HAP-1 (cell line): ENCODE results near the gene ZNF775.

Experiments used
- DNase-seq, 2 experiments: peaks; one replicate each; pipeline ENCODE4 v3.0.0-alpha.2; 2016 to 2020; ENCODE audit warnings: low spot score in 2 of 2
- H3K27me3 ChIP-seq: fragments of 250-450 bp; sonication (Bioruptor Pico); 2 replicates; pipeline ENCODE4 v1.5.1; 2020; ENCODE audit warnings: low read depth, mild to moderate bottlenecking, moderate library complexity
- H3K36me3 ChIP-seq: fragments of 250-450 bp; sonication (Bioruptor Pico); replicated peaks from 2 replicates; pipeline ENCODE4 v1.5.1; 2020; ENCODE audit warnings: mild to moderate bottlenecking
- H3K4me1 ChIP-seq: fragments of 250-450 bp; sonication (Bioruptor Pico); 2 replicates; pipeline ENCODE4 v1.5.1; 2020; ENCODE audit warnings: mild to moderate bottlenecking
- H3K4me3 ChIP-seq: fragments of 250-450 bp; sonication (Bioruptor Pico); 2 replicates; pipeline ENCODE4 v1.5.1; 2020; ENCODE audit warnings: mild to moderate bottlenecking, moderate library complexity
- H3K9me3 ChIP-seq: fragments of 250-450 bp; sonication (Bioruptor Pico); 2 replicates; pipeline ENCODE4 v1.5.1; 2020; ENCODE audit warnings: mild to moderate bottlenecking, moderate library complexity
- in situ Hi-C: fragments of 300-500 bp; cut with MboI; formaldehyde crosslinking; loops from 3 replicates; pipeline ENCODE4 v1.14.3; 2020; ENCODE audit warnings: low sequenced_read_pairs, inconsistent platforms, mixed read lengths

The ZNF775 gene

DNA sequence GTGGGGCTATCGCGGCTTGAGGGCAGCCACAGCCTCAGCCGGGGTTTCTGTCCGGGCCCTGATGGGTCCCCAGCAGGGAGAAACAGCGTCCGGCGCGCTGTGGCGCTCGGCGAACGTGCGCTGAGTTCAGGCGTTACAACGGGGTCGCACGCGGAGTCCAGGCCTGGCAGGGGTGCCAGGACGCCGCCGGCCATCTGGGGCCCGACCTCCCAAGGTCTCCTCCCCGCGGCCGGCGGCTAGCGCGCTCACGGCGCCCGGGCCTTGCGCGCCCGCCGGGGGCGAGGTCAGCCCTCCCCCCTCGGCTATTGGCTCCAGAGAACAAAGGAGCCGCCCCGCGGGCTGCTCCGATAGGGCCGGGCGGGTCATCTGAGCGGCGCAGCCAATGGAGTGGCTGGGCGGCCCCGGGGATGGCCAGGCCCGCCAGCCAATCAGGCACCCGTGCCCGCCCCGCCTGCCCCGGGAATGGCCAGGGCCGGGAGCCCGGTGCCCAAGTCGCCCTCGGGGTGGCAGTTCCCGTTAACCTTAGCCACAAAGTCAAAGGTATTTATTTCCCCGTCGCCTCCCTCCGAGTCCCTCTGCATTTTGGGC is at the start of gene ZNF775:
Gene ZNF775, plus strand, starts transcription at position 478 of the 588 bp plus-strand sequence. CDS start 9,141 bp downstream, outside the sequence.
- peak; percentile 94 to 95 for DNase-seq
- peaks cover 6% of the 10 kb centered on the region for H3K36me3 ChIP-seq
- H3K27me3 ChIP-seq, result no peaks in the 10 kb centered on the region
- H3K9me3 ChIP-seq, result no peaks in the 10 kb centered on the region
- in situ Hi-C loops, result no loop called here
- H3K4me1 ChIP-seq, result peaks cover 24% of the 10 kb centered on the region
- peak within 1 kb of the TSS; percentile 61 for H3K4me3 ChIP-seq

DNA sequence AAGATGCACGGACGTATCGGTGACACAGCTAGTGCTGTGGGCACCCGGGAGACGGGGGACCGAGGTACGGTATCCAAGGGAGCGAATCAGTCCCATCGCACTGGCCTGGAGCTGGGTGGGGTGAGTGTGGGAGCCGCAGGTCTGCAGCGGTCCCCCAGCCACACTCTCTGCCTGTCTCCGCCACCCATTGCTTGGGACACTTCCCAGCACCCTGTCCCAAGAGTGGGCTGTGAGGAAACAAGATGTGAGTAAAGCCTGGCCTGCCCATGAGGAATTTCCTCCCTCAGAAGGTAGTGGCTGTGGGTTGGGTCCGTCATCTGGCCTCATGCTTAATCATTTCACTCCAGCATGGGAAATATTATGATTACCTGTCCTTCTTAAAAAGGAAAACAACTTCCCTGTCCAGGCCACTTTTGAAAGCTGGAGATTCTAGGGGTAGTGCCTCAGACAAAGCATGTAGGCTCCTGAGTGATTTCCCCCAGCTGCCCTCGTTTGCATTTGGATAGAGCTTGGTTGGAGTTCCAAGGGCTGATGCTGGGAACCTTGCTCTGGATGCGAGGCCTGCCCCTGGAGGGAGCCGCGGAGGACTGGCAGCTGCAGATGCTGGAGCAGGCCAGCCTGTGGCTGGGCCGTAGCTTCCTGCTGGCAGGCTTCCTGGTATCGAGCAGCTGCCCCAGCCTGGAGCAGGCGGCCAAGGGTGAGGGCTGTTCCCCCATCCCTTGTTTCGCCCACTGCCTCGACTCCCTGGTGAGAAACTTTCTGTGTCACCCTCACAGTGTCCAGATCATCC is 49.6 kb upstream of the ZNF775 start:
- no peak for DNase-seq

DNA sequence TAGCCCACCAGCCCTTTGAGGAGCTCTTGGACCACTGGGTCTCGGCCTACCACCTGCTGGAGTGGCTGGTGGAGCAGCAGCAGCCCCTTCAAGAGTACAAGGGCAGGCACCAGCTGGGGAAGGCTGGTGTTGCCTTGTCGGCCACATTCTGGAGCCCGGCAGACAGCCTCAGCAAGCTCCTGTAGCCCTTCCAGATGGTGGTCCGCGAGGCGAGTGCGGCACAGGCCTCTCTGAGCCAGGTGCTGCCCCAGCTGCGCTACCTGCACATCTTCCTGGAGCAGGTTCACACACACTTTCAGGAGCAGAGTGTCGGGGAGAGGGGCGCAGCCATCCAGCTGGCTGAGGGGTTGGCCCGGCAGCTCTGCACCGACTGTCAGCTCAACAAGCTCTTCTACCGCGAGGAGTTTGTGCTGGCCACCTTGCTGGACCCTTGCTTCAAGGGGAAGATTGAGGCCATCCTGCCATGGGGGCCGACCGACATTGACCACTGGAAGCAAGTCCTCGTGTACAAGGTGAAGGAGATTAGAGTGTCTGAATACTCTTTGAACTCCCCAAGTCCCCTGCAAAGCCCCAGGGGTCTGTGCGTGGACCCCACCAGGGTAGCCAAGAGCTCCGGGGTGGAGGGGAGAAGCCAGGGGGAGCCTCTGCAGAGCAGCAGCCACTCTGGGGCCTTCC is 48.8 kb upstream of the ZNF775 start:
- no peak for DNase-seq
- no peaks in the 10 kb centered on the region for H3K36me3 ChIP-seq
- in situ Hi-C loops, result no loop called here
- H3K9me3 ChIP-seq, result no peaks in the 10 kb centered on the region
- H3K4me1 ChIP-seq, result no peaks in the 10 kb centered on the region
- no peak overlapping the region for H3K4me3 ChIP-seq
- H3K27me3 ChIP-seq, result no peaks in the 10 kb centered on the region

More for the DNA sequence above, 49.6 kb upstream of the ZNF775 start:
- Histone ChIP-seq H3K4me3 (no peak overlapping the region), H3K27me3 (no peaks in the 10 kb centered on the region), H3K9me3 (no peaks in the 10 kb centered on the region), H3K4me1 (no peaks in the 10 kb centered on the region), H3K36me3 (no peaks in the 10 kb centered on the region)
- in situ Hi-C loops, result no loop called here

DNA sequence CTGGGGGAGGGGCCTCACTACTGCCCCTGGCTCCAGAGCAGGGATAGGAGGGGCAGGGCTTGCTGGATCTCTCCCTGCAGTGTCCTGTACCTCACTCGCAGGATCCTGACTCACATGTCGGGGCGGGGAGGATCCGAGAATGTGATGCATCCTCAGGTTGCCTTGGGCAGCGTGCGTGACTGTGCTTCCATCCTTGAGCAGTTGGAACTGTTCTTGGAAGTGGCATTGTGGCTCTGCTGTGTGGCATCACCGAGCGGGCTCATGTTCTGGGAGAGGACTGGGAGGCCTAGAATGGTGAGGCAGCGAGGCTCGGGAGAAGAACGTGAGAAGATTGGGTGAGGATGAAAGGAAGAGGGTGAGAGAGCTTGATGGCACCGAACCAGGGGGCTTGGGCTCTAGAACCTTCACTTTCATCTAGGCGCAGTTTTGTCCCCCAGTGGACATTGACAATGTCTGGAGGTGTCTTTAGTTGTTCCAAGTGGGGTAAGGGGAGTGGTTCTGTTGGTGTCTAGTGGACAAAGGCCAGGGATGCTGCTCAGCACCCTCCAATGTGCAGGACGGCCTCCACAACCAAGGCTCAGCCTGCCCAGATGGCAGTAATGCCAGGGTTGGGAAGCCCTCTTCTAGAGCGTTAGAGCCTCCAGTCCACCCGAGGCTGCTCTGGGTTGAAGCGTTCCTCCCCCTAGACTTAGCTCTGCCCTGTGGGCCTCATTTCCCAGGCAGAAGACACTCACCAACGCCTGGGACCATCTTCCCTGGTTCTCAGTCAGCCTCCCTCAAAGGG is 46.1 kb upstream of the ZNF775 start:
- Histone ChIP-seq H3K27me3 (no peaks in the 10 kb centered on the region), H3K36me3 (no peaks in the 10 kb centered on the region), H3K4me3 (no peak overlapping the region), H3K4me1 (no peaks in the 10 kb centered on the region), H3K9me3 (no peaks in the 10 kb centered on the region)
- DNase-seq, result no peak
- in situ Hi-C loops, result no loop called here

DNA sequence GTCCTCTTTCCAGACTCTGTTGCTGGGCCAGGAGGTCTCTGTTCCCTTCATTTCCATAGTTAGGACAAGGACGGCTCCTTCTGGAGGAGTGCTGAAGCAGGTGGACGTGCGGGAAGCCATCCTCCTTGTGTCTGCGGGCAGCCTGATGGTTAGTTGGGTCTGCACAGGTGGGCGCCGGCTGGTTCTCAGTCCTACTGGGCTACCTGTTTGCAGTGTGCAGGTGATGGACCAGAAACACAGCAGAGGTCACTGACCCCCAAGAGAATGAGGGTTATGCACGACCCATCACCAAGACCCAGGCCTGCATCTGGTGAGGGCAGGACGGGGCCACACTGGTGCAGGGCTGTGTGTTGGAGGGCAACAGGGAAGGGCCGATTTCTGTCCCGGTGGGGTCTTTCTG is 45.5 kb upstream of the ZNF775 start:
- Histone ChIP-seq H3K27me3 (no peaks in the 10 kb centered on the region), H3K36me3 (no peaks in the 10 kb centered on the region), H3K4me3 (no peak overlapping the region), H3K4me1 (no peaks in the 10 kb centered on the region), H3K9me3 (no peaks in the 10 kb centered on the region)
- in situ Hi-C loops, result no loop called here
- DNase-seq, result no peak

DNA sequence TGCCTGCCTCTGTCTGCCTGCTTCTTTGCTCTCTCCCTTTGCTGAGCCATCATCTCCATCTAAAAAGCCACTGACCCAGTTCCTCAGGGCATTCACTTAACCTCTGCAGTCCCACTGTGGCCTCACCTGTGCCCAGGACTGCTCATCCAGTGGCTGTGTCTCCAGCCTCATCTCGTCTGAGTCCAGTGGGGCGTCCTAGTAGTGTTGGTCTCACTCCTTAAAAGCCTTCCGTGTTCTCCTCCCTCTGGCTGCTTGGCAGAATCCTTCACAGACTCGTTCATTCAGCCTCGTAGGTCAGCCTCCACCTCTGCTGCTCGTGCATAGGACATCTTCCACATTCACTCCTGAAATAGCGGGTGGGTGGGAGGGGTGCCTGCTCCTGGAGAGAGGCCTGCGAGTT is 45.0 kb upstream of the ZNF775 start:
- DNase-seq, result no peak
- in situ Hi-C loops, result no loop called here
- Histone ChIP-seq H3K27me3 (no peaks in the 10 kb centered on the region), H3K4me1 (no peaks in the 10 kb centered on the region), H3K4me3 (no peak overlapping the region), H3K36me3 (no peaks in the 10 kb centered on the region), H3K9me3 (no peaks in the 10 kb centered on the region)

DNA sequence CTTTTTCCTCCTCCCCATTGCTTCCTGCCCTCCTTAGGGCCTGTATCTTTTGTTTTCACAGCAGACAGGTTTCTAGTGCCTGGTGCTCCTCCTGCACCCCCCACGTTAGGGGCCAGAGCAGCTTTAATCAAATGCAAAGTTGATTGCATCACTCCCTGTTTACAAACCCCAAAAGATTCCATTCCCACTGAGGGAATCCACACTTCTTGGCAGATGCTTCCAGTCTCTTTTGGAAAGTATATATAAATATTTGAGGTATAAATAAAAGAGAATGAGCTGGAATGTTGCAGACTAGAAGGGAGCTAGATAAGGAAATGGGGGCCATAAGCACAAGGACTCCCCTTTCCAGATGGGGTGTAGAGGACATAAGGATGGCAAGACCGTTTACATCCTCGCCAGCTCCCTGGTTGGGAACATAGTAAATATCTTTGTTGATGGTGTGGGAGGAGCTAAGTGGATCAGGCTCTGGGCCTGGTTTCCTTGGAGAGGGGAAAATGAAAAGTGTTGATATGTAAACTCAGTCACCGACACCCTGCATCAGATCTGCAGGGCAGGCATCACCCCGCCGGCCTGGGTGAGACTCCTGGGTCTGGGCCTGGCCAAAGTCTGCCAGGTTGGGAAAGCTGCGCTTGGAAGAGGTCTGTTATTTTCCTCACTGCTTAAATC is 43.9 kb upstream of the ZNF775 start:
- no peak overlapping the region for H3K4me3 ChIP-seq
- in situ Hi-C loops, result no loop called here
- H3K27me3 ChIP-seq, result no peaks in the 10 kb centered on the region
- no peaks in the 10 kb centered on the region for H3K4me1 ChIP-seq
- no peaks in the 10 kb centered on the region for H3K36me3 ChIP-seq
- no peaks in the 10 kb centered on the region for H3K9me3 ChIP-seq
- no peak for DNase-seq

DNA sequence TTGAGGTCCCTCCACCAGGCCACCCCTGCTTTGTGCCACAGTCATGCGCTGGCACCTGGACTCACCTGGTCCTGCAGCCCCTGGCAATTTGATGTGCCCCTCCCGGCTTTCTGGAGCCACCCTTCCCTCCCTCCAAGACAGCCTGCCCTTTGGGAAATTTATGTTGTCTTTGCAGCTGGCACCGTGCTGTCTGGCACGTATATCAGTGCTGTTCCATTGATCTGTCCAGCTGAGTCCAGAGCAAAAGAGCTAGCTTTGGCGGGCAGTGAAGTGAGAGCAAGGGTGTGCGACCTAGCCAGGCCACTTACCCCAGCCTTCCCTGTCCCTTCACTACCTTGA is 43.4 kb upstream of the ZNF775 start:
- no peak for DNase-seq
- Histone ChIP-seq H3K9me3 (no peaks in the 10 kb centered on the region), H3K36me3 (no peaks in the 10 kb centered on the region), H3K4me3 (no peak overlapping the region), H3K27me3 (no peaks in the 10 kb centered on the region), H3K4me1 (no peaks in the 10 kb centered on the region)
- in situ Hi-C loops, result no loop called here

DNA sequence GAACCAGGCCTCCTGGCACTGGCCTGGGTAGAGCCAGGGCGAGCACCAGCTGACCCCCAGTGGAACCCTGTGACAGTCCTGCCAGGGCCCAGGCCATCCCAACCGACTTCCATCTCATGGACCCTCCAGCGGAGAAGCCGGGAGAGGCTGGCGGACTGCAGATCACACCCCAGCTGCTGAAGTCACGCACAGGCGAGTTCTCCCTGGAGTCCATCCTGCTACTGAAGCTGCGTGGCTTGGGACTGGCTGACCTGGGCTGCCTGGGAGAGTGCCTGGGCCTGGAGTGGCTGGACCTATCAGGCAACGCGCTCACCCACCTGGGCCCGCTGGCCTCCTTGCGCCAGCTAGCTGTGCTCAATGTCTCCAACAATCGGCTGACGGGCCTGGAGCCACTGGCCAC is 42.4 kb upstream of the ZNF775 start:
- no peaks in the 10 kb centered on the region for H3K4me1 ChIP-seq
- no peaks in the 10 kb centered on the region for H3K36me3 ChIP-seq
- no peaks in the 10 kb centered on the region for H3K27me3 ChIP-seq
- no peaks in the 10 kb centered on the region for H3K9me3 ChIP-seq
- no peak overlapping the region for H3K4me3 ChIP-seq
- DNase-seq, result no peak
- in situ Hi-C loops, result no loop called here

DNA sequence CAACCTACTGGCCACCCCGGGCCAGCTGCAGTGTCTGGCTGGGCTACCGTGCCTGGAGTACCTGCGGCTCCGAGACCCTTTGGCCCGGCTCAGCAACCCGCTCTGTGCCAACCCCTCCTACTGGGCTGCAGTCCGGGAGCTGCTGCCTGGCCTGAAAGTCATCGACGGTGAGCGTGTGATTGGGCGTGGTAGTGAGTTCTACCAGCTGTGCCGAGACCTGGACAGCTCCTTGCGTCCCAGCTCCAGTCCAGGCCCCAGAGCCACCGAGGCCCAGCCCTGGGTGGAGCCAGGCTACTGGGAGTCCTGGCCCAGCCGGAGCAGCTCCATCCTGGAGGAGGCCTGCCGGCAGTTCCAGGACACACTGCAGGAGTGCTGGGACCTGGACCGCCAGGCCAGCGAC is 42.0 kb upstream of the ZNF775 start:
- Histone ChIP-seq H3K4me1 (no peaks in the 10 kb centered on the region), H3K9me3 (no peaks in the 10 kb centered on the region)

DNA sequence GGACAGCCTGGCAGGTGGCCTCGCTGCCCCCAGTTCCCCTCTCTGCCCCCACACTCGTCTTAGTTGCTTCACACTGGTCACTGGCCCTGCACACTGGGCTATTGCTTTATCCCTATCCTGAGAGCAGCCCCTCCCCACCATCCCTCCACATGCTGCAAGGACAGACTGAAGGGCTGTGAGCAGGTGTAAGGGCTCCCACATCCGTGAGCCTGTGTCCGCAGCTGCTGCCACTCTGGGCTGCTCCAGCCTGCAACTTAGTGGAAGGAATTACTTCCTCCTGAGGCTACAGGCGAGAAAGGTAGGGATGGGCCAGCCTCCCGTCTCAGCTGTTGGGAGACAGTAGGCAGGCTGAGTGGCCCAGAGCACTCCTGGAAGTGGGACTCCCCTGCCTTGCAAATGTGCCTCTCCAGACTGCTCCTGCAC is 41.5 kb upstream of the ZNF775 start:
- Histone ChIP-seq H3K9me3 (no peaks in the 10 kb centered on the region), H3K4me3 (no peak overlapping the region), H3K27me3 (no peaks in the 10 kb centered on the region), H3K4me1 (no peaks in the 10 kb centered on the region), H3K36me3 (no peaks in the 10 kb centered on the region)
- no peak for DNase-seq
- in situ Hi-C loops, result no loop called here

More for the DNA sequence above, 42.0 kb upstream of the ZNF775 start:
- H3K27me3 ChIP-seq, result no peaks in the 10 kb centered on the region
- H3K36me3 ChIP-seq, result no peaks in the 10 kb centered on the region
- no peak for DNase-seq
- in situ Hi-C loops, result no loop called here
- no peak overlapping the region for H3K4me3 ChIP-seq

DNA sequence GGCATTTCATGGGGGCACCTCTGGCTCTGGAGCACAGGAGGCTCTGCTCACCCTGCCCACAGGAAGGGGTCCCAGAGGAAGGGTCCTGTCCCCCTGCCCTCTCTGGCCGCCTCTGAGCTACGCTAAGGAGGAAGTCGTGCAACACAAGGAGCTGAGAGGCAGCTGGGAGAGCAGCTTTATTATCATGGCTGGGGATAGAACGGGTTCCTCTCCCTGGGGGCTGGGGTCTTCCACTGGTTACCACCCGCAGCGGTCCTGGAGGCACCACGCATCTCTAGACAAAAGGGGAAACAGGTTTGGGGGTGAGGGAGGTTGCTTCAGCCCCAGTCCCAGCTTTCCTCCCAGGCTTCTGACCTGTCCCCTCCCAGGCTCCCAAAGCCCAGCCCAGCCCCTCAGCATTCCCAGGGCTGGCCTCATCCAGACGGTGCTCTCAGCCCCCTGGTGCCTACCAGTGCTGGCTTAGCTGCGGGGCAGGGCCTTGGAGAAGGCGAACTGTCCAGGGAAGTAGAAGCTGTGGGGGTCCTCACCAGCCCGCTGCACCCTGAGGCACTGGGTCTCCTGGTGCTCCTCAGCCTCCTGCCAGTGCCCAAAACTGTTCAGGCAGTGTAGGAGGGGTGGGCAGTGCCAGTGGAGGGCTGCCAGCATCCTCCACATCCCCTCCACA is 40.8 kb upstream of the ZNF775 start:
- H3K27me3 ChIP-seq, result no peaks in the 10 kb centered on the region
- H3K36me3 ChIP-seq, result no peaks in the 10 kb centered on the region
- H3K4me1 ChIP-seq, result no peaks in the 10 kb centered on the region
- in situ Hi-C loops, result no loop called here
- no peak overlapping the region for H3K4me3 ChIP-seq
- DNase-seq, result no peak
- no peaks in the 10 kb centered on the region for H3K9me3 ChIP-seq

DNA sequence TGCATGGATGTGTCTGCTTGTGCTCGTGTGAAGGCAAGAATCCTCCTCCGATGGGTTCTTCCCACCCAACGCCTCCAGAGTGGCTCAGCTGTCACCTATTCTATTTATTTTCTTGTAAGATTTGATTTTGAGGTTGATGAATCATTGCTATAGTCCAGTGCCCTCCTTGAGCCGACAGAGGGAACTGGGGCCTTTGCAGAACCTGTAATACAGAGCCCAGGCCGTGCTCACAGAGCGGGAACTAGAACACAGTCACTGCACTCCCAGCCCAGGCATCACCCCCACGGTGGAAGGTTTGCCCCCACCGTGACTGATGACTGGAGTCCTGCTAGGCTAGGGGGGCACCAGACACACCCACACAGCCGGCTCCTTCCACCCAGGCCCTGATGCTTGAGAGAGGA is 39.7 kb upstream of the ZNF775 start:
- Histone ChIP-seq H3K9me3 (no peaks in the 10 kb centered on the region; the same call in 1 of the 2 replicates), H3K36me3 (no peaks in the 10 kb centered on the region), H3K27me3 (no peaks in the 10 kb centered on the region), H3K4me3 (no peak overlapping the region), H3K4me1 (no peaks in the 10 kb centered on the region)
- DNase-seq, result no peak
- in situ Hi-C loops, result no loop called here
